Effector CD8-positive, alpha-beta T cell (primary cell): ENCODE results near the gene WNT10A.
A peak's percentile ranks its signal among the peaks of the same experiment; 100 is the strongest.

Source experiments
- DNase-seq: peaks from one replicate; lab custom pipeline; 2025; lab: John Stamatoyannopoulos, UW

The WNT10A gene

DNA sequence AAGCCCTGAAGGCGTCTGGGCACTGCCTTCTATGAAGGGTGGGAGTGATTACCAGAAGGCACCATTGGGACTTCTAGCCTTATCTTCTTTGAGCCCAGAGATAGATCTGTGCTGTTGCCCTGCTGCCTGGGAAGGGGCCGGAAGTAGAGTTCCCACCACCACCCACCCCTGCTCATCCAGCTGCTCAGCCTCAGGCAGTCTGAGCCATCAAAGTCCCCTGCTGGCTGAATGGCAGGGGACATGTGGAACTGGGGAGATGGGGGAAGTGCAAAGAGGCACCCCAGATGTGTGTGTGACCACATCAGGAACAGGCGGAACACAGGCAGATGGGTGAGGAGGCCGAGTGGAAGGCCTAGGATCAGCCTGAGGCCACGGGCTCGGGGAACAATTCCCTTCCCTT lies 3.3 kb upstream of the WNT10A start:
- DNase-seq = no peak

DNA sequence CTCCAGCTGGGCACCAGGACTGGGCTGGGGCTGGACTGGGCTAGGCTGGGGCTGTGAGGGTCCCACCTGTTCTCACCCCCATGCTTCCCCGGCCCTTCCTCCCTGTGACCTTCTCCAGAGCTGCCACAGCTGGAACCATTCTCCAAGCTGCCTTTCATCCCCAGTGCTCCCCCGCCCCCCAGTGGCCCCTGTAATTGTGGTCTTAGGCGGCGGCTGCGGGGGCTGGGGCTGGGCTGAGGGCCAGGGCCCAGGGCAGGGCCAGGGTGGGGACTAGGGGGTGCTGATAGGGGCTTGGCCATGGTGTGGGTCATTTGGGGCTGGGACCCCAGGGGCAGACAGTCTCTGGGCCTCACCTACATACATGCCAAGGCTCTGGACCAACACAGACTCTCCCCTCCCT lies 2.8 kb upstream of the WNT10A start:
- no peak for DNase-seq

DNA sequence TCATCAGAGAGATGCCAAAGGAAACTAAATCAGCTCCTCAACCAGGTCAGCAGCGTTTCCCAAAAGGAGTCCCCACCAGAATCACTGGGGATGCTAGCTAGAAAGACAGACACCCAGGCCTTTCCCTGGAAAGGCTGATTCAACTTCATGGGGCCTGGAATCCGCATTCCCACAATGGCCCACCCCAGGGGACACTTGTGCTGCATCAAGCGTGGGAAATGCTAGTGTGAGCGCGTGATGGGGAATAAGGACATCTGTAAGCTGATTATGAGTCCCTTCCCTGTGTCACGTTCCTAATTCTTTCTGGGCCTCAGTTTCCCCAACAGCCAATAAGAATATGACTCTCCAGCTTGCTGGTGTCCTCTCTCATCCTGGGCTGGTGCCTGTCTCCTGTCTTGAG lies 2.2 kb upstream of the WNT10A start:
- DNase-seq = no peak

DNA sequence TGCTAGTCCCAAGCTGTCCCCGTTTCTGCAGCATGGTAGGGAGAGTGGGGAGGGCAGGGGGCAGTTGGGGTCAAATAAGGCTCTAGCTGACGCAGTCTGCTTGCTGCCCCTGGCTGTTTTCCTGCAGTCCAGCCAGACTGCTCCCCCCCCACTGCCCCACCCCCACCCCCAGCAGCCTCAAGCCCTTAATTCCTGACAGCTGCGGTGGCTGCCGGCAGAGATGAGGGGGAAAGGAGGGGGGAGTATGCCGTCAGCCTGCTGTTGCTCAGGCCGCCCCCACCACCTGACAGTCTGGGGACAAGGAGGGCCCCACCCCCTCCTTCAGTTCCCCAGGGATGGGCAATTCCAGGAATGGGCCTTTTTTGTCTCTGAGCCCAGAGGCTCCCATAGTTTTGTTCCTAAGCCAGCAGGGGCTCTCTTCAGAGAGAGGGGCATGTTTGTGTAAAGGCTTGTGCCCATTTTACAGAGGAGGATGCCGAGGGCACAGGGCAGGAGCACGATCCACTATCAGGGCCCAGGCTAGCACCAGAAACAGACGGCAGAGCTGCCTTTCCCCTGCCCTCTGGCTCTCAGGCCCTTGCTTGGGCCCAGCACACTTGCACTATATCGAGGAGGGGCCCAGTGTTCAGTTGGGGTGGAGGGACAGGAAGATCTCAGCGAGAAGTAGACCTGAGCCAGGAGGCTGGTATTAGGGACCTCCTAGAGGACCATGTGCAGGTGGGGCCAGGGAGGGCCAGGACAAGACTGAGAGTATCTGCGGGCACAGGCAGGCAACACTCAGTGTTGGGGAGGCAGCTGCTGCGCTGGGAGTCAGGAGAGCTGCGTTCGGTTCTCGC lies 1.5 kb upstream of the WNT10A start:
- DNase-seq = no peak

DNA sequence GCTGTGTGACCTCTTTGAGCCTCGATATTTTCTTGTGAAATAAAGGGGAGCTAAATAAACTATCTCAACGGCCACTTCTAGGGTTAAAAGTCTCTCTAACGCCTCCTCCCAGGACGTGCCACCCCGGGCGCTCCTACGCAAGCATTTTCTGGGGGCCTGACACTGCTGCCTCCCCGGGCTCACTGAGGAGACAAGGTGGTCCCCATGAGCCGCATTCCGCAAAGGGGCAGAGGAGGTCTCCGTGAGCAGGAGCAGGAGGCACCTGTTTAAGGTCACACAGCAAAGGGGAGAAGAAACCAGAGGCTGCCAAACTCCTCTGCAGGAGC lies 913 bp upstream of the WNT10A start:
- DNase-seq = no peak

DNA sequence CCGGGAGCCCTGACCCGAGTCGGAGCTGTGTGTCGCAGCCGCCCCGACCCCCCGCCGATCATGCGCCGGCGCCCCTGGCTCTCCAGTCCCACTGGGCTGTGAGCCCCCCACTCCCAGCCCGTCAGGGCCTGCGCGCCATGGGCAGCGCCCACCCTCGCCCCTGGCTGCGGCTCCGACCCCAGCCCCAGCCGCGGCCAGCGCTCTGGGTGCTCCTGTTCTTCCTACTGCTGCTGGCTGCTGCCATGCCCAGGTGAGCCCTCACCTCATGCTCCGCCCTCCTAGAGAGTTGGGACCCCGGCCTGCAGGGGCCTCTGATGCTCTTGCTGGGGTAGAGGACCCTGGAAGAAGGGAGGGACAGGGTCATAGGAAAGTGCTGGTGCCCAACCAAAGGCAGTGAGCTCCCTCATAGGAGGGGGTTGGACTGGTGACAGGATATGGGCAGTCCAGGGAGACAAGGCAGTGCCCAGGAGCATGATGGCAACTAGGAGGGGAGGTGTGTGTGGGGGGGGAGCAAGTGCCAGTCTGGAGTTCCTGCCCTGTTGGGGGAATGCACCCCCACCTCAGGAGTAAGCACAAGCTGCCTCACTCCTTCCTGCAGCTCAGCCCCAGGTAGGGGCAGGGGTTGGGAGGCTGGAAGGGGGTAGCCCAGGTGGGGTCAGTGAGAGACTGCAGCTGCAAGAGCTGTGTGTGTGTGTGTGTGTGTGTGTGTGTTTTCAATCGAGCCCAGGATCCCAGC lies 375 bp downstream of the WNT10A start:
- DNase-seq = no peak

DNA sequence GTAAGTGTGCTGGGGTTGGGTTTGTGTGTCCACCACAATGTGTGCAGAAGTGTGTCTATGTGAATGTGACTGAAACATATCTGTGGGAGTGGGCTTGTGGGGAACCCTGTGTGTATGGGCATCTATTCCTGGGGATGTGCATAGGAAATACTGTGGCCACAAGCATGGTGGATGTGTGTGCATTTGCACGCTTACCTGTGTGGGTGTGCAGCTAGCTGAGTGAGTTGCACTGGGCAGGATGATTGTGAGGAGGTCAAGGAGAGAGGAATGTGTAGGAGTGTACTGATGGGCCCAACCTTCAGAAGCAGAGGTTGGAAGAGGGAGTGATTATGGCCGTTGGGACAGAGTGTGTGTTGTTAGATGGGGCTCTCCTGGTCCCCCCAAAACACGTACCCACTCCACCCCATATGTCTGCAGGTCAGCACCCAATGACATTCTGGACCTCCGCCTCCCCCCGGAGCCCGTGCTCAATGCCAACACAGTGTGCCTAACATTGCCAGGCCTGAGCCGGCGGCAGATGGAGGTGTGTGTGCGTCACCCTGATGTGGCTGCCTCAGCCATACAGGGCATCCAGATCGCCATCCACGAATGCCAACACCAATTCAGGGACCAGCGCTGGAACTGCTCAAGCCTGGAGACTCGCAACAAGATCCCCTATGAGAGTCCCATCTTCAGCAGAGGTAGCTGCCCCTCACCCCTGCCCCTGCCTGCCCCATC lies 1.2 kb downstream of the WNT10A start:
- DNase-seq = no peak

DNA sequence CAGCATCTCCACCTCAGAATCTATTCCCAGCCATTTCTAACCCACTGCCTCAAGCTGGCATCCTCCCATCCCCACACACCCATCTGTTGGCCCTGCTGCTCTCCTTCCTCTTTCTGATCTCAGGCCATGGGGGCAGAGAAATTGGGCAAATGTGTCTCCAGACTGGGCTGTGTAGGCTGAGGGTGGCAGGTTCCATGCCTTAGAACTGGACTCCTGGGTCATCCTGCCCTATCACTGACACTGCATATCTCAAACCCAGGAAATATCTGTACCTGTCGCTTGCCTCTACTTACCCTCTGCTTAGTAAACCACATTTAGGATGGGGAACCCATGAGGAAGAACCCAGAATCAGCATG lies 1.8 kb downstream of the WNT10A start:
- no peak for DNase-seq

DNA sequence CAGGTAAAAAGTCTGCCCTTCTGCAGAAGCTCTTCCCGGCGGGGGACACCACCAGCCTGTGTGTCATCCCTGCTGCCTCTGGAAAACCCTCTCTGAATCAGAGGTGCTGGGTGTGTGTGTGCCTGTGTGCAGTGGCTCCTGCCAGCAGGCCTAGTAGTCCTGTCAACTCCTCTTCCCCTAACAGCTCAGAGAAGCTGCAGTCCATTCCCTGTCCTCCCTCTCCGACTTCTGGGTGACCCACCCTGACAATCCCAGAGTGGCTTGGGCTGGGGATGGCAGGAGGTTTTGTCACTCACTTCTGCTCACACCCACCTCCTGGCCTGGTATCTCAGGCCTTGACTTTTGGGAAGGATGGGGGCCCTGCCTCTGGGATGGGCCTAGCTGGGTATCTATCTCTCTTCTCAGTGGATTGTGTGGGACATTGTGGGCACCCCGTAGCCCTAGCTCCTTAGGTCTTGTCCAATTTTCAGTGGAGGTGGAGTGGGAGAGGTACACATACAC lies 2.3 kb downstream of the WNT10A start:
- no peak for DNase-seq

DNA sequence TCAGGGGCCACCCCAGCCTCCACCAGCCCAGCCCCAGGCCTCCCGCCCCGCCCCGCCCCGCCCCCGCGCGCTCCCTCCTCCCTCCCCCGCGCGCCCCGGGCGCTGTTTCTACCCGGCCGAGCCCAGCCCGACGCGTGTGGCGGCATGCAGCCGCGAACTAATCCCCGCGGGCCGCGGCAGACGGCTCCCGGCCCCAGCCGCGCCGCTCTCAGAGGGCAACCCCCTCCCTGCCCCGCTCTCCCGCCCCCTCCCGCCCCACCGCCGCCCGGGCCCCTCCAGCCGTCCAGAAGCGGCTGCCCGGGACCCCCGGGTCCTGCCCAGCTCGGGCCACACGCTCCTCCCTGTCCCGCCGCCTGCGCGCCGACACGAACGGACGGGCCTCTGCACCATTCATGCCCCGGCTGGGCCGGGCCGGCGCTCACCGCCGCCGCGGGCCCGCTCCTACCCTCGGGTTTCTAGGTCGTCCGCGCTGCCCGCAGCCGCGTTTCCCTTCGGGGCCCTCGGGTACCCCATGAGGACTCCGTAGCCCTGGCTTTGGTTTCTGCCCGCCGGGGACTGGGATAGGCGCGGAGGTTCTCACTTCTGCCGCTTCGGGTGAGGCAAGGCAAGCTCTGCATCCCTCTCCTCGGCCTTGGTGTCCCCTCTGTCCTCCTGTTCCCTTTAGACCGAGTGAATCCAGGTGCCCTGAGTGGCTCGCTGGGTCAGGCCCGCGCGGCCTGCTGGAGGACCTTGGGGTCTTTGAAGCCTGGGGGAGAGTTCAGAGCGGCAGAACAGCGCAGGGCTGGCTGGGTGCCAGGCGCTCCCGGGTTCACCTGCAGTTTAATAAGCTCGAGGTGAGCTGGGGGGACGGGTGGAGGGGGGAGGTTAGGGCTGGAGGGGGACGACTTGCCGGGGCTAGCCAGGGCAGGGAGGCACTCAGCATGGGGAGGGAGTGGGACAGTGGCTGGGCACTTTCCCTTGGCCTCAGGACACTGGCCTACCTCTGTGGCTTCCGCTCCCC lies 3.1 kb downstream of the WNT10A start:
- no peak for DNase-seq

DNA sequence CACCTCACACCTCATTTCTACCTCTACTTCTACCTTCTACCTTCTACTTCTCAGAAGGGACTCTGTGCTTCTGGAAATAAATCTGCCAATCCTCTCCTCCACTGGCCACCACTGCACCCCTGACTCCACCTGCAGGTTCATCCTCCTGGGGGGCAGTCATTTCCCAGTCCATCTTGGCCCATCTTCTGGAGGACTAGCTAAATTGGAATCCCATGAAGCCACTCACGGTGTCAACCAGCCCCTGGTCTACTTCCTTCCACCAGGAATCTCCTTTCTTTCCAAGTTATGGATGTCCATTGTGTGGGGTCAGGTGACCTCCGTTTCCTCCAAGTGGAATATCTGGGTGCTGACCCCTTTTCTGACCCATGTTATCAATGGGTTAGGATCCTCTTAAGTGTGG lies 3.9 kb downstream of the WNT10A start:
- DNase-seq = no peak

DNA sequence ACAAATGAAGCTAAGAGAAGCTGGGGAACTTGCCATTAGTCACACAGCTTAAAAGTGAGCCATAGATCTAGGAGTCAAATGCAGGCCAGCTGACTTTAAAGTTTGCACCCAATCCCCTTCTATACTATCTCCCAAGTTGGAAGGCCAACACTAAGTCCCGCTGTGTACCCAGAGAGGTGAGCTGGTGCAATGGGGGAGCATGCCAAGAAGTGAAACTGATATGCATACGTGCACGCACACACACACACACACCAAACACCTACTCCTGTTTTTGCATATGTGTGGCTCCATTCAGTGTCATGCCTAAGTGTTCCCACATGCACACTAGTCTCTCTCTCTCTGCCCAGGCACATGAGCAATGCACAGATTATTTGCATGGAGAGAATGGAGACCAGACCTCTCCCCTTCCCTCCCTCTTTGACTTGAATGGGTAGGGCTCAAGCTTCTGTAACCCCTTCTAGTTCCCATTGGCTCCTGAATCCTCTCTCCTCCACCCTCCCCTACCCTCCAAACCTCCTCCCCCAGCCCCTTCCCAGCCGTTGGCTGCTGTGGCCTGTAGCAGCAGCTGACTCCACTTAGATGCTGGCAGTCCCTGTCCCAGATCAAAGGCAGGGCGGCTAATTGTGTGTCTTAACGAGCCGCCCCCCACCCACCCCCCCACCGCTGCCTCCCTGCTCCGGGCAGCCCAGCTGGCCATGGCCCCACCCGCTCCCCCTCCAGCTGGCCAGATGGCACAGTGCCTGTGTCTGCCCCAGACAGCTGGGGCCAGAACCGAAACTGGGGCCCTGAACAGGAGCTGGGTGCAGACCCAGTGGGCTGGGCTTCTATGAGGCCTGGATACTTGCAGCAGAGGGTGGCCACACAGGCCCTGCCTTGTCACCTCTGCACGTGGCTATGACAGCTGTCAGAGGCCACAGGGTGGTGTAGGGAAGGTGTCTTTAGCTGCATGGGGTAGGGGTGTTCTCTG lies 5.6 kb downstream of the WNT10A start:
- DNase-seq = no peak

DNA sequence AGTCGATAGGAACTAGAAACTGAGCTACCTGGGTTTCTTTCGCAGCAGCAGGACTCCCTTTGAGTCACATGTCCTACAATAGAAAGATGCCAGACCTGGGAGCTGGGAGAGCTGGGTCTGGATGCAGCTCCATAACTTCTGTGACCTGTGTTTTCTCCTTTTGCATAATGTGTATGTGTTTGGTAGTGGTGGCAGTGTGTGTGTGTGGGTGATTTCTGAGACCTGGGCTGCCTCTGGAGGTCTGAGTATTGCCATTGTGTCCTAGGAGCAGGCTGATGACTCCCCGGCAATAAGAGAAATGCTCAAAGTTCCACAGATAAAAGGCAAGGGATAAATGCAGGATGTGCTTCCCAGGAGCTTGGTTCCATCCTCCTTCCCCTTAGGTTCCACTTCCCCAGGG lies 6.4 kb downstream of the WNT10A start:
- DNase-seq = no peak

DNA sequence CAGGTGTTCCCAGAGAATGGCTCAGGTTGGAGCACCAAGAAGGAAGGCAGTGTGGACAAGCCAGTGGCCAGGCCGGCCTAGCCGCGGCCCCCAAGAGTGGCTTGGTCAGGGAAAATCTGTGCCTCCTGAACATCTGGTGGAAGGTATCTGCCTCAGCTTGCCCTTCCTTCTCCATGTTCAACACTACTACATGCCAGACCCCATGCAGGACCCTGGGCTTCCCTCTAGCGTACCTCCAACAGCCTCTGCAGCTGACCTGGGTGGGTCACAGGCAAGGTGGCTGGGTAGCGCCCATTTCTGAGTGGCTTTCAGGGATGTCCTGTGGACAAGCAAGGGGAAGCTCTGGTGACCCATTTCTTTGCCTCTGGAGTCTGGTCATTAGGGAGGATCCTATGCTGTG lies 7.7 kb downstream of the WNT10A start:
- no peak for DNase-seq

DNA sequence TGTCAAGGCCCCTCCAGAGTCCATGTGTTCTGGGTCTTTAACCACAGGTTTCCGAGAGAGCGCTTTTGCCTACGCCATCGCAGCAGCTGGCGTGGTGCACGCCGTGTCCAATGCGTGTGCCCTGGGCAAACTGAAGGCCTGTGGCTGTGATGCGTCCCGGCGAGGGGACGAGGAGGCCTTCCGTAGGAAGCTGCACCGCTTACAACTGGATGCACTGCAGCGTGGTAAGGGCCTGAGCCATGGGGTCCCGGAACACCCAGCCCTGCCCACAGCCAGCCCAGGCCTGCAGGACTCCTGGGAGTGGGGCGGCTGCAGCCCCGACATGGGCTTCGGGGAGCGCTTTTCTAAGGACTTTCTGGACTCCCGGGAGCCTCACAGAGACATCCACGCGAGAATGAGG lies 9.3 kb downstream of the WNT10A start:
- no peak for DNase-seq

DNA sequence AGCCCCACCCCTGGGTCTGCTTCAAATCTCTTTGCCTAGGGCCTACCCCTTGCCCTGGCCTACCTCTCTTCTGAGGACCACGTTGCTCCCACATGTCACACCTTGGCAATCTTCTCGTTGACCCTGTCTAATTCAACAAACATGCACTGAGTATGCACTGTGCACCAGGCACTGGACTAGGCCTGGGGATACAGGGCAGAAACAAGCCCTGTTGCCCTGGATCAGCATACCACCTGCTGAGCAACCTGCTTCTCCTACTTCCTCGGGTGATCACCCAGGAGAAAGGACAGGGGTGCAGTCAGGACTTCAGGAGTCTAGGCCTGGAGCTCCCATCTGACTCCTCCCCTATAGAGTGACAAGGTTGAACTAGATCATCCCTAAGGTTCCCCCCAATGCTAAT lies 9.7 kb downstream of the WNT10A start:
- DNase-seq = no peak

DNA sequence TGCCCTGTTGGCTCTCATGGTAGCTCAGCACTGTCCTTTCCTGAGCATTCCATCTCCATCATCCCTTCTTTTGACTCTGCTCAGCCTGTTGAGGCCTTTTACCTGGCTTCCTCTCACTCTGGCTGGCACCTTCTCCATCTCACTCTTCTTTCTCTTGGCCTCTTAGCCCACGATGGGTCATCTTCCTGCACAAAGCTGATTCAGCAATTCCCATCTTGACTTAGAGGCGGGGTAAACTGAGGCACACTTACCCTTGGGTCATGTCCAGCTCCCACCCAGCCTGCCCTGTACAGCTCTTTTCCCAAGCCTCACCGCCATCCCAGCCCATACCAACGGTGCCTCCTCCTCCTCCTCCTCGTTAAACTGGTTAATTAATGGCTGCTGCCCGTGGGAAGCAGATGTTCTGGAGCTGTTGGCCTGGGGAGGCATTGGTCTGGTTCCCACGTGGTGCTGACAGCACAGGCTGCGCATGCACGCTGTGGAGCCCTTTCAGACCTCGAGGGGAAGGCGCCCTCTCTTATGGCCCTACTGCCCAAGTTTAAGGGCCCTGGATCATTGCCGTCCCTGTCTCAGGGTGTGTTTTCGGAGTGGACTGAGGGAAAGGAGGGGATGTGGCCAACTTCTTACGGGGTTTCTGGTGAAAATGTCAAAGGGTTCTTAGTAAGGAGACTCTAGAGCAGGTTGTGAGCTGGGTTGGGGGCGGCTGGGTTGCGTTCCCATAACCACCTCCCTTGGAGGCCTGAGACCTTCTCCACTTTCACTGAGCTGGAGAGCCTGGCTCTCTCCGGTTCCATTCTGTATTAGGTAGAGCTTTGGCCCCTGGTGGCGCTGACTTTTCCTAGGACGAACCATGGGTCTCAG lies 10.9 kb downstream of the WNT10A start:
- DNase-seq = no peak

DNA sequence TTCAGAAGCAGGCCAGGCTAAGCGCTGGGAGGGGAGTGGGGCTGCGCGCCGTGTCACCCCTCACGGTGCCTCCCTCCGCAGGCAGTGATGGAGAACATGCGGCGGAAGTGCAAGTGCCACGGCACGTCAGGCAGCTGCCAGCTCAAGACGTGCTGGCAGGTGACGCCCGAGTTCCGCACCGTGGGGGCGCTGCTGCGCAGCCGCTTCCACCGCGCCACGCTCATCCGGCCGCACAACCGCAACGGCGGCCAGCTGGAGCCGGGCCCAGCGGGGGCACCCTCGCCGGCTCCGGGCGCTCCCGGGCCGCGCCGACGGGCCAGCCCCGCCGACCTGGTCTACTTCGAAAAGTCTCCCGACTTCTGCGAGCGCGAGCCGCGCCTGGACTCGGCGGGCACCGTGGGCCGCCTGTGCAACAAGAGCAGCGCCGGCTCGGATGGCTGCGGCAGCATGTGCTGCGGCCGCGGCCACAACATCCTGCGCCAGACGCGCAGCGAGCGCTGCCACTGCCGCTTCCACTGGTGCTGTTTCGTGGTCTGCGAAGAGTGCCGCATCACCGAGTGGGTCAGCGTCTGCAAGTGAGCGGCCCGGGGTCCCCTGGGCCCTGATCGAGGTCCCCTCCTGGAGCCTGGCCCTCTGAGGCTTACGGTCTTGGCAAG lies 12.2 kb downstream of the WNT10A start:
- DNase-seq = peak; percentile 68
